Measurements from ENCODE around the gene LRRC34. TPM values are rescaled to one million over a fixed set of nuclear protein-coding genes. Genes with fewer than 3 reads are reported as not detected.

The LRRC34 gene
- total RNA-seq, 1 experiment from 2014 or later = 9.7 TPM

DNA sequence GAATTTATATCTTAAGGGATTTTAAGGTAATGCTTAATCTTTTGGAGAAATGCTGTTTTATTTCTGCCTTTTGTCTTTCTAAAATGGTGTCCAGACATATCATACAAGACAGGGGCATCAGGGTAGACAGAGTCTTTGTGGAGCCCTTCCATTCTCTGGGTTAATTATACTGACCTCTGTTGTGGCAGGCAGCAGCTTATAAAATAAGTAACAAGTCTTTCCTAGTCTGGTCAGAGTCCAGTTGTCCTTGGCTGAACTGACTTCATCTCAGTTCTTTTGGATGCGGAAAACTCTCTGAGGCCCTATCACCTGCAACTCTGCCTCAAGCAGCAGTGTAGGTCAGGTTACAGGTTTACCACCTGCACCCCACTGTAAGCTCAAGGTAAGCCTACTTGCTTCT lies 20.3 kb downstream of the LRRC34 start:
- no peaks in the 10 kb centered on the region for H3K4me1 ChIP-seq (ENCODE audit: insufficient read depth, low read length, poor library complexity, severe bottlenecking)
- TF ChIP-seq, protein P1, sequence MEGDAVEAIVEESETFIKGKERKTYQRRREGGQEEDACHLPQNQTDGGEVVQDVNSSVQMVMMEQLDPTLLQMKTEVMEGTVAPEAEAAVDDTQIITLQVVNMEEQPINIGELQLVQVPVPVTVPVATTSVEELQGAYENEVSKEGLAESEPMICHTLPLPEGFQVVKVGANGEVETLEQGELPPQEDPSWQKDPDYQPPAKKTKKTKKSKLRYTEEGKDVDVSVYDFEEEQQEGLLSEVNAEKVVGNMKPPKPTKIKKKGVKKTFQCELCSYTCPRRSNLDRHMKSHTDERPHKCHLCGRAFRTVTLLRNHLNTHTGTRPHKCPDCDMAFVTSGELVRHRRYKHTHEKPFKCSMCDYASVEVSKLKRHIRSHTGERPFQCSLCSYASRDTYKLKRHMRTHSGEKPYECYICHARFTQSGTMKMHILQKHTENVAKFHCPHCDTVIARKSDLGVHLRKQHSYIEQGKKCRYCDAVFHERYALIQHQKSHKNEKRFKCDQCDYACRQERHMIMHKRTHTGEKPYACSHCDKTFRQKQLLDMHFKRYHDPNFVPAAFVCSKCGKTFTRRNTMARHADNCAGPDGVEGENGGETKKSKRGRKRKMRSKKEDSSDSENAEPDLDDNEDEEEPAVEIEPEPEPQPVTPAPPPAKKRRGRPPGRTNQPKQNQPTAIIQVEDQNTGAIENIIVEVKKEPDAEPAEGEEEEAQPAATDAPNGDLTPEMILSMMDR (conservative IDR thresholded peaks at IDR 0.05; ENCODE audit: low read depth, low read length) = no peak
- H3K36me3 ChIP-seq (ENCODE audit: insufficient read depth, low read length, poor library complexity, severe bottlenecking) = peaks cover 9% of the 10 kb centered on the region
- no peak overlapping the region for H3K27ac ChIP-seq (ENCODE audit: low read depth, low read length, poor library complexity, severe bottlenecking)
- H3K4me3 ChIP-seq (ENCODE audit: low read depth, low read length, poor library complexity, severe bottlenecking) = no peak overlapping the region
- H3K27me3 ChIP-seq (replicated peaks; ENCODE audit: insufficient read depth, low read depth, low read length, poor library complexity) = no peaks in the 10 kb centered on the region
- ChIA-PET CTCF (no interaction called here), POLR2A (ENCODE audit: low non-redundant PET) (no interaction called here)
- DNase-seq (ENCODE audit: low spot score) = no peak
- intact Hi-C loops (cut with micrococcal nuclease; ENCODE audit: unreplicated experiment) = no loop called here
- no peaks in the 10 kb centered on the region for H3K9me3 ChIP-seq (ENCODE audit: low read depth, low read length, poor library complexity, severe bottlenecking)
- no TSS peak for BruUV-seq (replicated peaks)

DNA sequence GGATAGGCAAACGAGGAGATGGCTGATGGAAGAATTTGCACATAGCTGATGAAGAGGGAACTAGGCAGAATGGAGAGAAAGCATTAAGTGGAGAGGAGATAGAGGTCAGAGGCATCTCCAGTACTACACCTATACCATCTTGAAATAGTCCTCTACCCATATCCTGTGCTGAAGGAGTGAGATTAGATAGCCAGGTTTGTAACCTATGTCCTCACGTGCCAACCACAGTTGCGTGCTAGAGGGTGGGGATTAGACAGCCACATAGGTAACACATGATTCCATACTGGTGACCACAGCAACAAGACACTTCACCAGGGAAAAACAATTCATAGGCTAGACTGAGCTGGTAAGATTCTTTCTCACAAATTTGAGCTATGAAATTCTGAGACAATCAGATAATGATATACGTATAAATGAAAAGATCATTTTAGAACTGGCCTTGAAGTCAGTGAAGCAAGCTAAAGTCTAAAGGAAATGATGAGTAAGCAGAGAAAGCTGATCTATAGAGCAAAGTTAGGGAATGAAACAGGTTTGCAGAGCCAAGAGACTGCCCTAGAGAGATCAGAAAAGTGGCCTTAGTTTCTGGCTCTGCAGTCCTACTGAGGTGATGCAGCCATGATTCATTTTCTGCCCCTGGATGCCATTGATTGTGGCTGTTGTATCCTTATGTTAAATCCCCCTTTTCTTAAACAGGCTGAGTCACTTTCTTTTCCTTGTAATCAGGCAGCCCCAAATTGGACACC lies 21.8 kb downstream of the LRRC34 start:
- POLR2A ChIA-PET (ENCODE audit: low non-redundant PET) = no interaction called here
- no peak for TF ChIP-seq EZH2 (IDR thresholded peaks at IDR 0.05; ENCODE audit: borderline replicate concordance, low read depth, low read length, poor library complexity, severe bottlenecking)
- TF ChIP-seq, protein P1 (conservative IDR thresholded peaks at IDR 0.05; ENCODE audit: low read depth, low read length) = no peak
- H3K4me3 ChIP-seq (ENCODE audit: low read depth, low read length, poor library complexity, severe bottlenecking) = no peak overlapping the region
- H3K27me3 ChIP-seq (replicated peaks; ENCODE audit: insufficient read depth, low read depth, low read length, poor library complexity) = no peaks in the 10 kb centered on the region
- CTCF ChIA-PET = interaction anchor here (0.6 kb wide), 1 partner anchor 18 kb away, joined by 11 read pairs; no protein-coding TSS in a partner anchor
- H3K4me1 ChIP-seq (ENCODE audit: insufficient read depth, low read length, poor library complexity, severe bottlenecking) = no peaks in the 10 kb centered on the region
- no peaks in the 10 kb centered on the region for H3K9me3 ChIP-seq (ENCODE audit: low read depth, low read length, poor library complexity, severe bottlenecking)
- no peak for DNase-seq (ENCODE audit: low spot score)
- BruUV-seq (replicated peaks) = no TSS peak
- peaks cover 24% of the 10 kb centered on the region for H3K36me3 ChIP-seq (ENCODE audit: insufficient read depth, low read length, poor library complexity, severe bottlenecking)
- intact Hi-C loops (cut with micrococcal nuclease; ENCODE audit: unreplicated experiment) = no loop called here
- no peak overlapping the region for H3K27ac ChIP-seq (ENCODE audit: low read depth, low read length, poor library complexity, severe bottlenecking)

- CTCF ChIA-PET = interaction anchor here (0.6 kb wide), 1 partner anchor 18 kb away, joined by 11 read pairs; no protein-coding TSS in a partner anchor
- H3K36me3 ChIP-seq (ENCODE audit: insufficient read depth, low read length, poor library complexity, severe bottlenecking) = peaks cover 30% of the 10 kb centered on the region
- no TSS peak for BruUV-seq (replicated peaks)
- no peak for DNase-seq (ENCODE audit: low spot score)
- no peaks in the 10 kb centered on the region for H3K27me3 ChIP-seq (replicated peaks; ENCODE audit: insufficient read depth, low read depth, low read length, poor library complexity)
- H3K4me1 ChIP-seq (ENCODE audit: insufficient read depth, low read length, poor library complexity, severe bottlenecking) = no peaks in the 10 kb centered on the region
- no peaks in the 10 kb centered on the region for H3K9me3 ChIP-seq (ENCODE audit: low read depth, low read length, poor library complexity, severe bottlenecking)
- no peak overlapping the region for H3K4me3 ChIP-seq (ENCODE audit: low read depth, low read length, poor library complexity, severe bottlenecking)
- no peak for TF ChIP-seq EZH2 (IDR thresholded peaks at IDR 0.05; ENCODE audit: borderline replicate concordance, low read depth, low read length, poor library complexity, severe bottlenecking)
- TF ChIP-seq, protein P1 (conservative IDR thresholded peaks at IDR 0.05; ENCODE audit: low read depth, low read length) = no peak
- H3K27ac ChIP-seq (ENCODE audit: low read depth, low read length, poor library complexity, severe bottlenecking) = no peak overlapping the region
- intact Hi-C loops (cut with micrococcal nuclease; ENCODE audit: unreplicated experiment) = no loop called here
- POLR2A ChIA-PET (ENCODE audit: low non-redundant PET) = no interaction called here
Measured at GRCh38 chr3:169790219-169790618, 22.5 kb downstream of the LRRC34 start.

Measured in A673 (cell line).